ENCODE results near the gene PHKB.
"Not testable (repeated sequence)": the region's sequence is repeated elsewhere in the genome, so short reads cannot be mapped to it uniquely, and the experiment has no call there.

Gene PHKB

GRCh38 chr16:47666434-47666833, 205.3 kb downstream of the PHKB start:
- TF ChIP-seq, protein P1, sequence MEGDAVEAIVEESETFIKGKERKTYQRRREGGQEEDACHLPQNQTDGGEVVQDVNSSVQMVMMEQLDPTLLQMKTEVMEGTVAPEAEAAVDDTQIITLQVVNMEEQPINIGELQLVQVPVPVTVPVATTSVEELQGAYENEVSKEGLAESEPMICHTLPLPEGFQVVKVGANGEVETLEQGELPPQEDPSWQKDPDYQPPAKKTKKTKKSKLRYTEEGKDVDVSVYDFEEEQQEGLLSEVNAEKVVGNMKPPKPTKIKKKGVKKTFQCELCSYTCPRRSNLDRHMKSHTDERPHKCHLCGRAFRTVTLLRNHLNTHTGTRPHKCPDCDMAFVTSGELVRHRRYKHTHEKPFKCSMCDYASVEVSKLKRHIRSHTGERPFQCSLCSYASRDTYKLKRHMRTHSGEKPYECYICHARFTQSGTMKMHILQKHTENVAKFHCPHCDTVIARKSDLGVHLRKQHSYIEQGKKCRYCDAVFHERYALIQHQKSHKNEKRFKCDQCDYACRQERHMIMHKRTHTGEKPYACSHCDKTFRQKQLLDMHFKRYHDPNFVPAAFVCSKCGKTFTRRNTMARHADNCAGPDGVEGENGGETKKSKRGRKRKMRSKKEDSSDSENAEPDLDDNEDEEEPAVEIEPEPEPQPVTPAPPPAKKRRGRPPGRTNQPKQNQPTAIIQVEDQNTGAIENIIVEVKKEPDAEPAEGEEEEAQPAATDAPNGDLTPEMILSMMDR (IDR thresholded peaks at IDR 0.05; ENCODE audit: borderline replicate concordance, insufficient read depth, low read depth, low read length) = no peak
- H3K4me3 ChIP-seq (ENCODE audit: low read depth, low read length) = no peak overlapping the region

GRCh38 chr16:47667956-47668355, 206.8 kb downstream of the PHKB start:
- TF ChIP-seq, protein P1 (IDR thresholded peaks at IDR 0.05; ENCODE audit: borderline replicate concordance, insufficient read depth, low read depth, low read length) = no peak
- H3K4me3 ChIP-seq (ENCODE audit: low read depth, low read length) = no peak overlapping the region

DNA sequence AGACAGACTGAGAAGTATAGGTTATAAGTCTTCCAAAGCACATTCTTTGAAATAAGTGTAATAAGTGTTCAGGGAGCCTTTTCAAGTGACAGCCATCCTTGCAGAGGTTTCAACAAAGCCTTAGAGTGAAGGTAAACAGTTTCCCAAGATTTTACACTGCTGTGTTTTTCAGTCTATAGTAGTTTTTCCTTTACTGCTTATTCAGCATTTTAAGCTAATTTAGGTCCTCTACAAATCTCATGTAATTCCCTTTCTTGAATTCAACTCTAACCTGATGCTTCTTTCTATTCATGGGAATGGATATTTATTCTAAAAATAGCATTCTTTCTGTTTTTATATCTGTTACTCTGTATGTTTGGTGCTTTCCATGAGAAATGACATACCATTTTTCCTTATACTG, 211.3 kb downstream of the PHKB start:
- TF ChIP-seq, protein P1 (IDR thresholded peaks at IDR 0.05; ENCODE audit: borderline replicate concordance, insufficient read depth, low read depth, low read length) = no peak
- H3K4me3 ChIP-seq (ENCODE audit: low read depth, low read length) = no peak overlapping the region

DNA sequence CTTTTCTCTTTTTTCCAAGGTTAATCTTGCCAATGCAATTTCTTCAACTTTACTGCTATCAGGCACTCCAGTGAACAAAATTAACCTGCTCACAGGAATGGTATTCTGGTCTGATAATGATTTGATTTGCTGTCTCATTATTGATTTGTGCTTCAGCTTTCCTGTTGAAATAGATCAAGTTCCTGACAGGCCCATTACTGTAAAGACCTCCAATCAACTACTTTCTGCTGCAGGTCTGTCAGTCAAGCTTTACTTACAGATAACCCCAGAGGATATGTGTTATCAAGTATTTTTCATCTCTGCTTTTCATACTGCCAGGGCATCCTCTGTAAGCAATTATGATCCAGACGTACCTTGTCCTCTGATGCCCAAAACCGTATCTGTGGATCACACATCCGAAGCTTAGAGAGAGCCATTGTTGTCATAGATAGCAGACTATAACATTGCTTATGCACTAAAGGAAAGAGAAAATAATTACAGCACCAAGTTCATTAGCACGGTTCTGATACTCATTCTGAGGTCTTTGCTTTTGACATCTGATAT, 215.6 kb downstream of the PHKB start:
- TF ChIP-seq, protein P1 (IDR thresholded peaks at IDR 0.05; ENCODE audit: borderline replicate concordance, insufficient read depth, low read depth, low read length) = no peak
- H3K4me3 ChIP-seq (ENCODE audit: low read depth, low read length) = no peak overlapping the region

GRCh38 chr16:47681571-47681970, 220.4 kb downstream of the PHKB start:
- not testable (repeated sequence) for H3K4me3 ChIP-seq (ENCODE audit: low read depth, low read length)

- TF ChIP-seq, protein P1 (IDR thresholded peaks at IDR 0.05; ENCODE audit: borderline replicate concordance, insufficient read depth, low read depth, low read length) = no peak
- no peak overlapping the region for H3K4me3 ChIP-seq (ENCODE audit: low read depth, low read length)
Observed at GRCh38 chr16:47687694-47688093, 226.6 kb downstream of the PHKB start.

DNA sequence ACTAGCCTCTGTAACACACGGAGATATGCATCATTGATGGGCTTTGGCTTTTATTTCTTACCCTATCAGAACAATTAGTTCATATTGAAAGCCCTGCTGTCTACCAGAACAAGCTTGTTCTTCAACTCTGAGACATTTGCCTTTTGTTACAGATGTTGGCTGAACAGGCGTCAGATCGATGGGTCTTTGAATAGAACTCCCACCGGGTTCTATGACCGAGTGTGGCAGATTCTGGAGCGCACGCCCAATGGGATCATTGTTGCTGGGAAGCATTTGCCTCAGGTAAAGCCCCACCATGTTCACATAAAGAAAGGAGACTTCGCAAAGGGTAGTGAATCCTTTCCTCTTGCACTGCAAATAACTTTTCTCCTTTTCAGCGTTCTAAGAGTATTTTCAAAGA, 232.1 kb downstream of the PHKB start:
- TF ChIP-seq, protein P1 (IDR thresholded peaks at IDR 0.05; ENCODE audit: borderline replicate concordance, insufficient read depth, low read depth, low read length) = no peak

DNA sequence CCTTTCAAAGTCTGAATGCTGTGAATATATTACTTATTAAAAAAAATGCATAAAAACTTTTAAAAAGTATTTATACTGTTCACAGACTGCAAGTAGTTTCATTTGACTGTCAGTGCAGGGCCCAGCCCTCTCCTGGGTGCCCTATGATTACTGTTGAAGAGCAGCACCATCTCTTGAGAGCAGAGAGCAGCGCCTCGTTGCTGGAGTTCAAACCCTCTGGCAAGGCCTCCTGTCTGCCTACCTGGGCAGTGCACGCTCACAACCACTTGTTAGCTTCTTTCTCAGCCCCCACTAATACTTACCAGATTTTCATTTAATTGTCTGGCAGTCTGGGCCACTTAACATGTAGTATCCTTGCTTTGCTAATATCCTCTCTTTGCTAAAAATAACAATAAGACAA, 233.4 kb downstream of the PHKB start:
- TF ChIP-seq, protein P1 (IDR thresholded peaks at IDR 0.05; ENCODE audit: borderline replicate concordance, insufficient read depth, low read depth, low read length) = no peak
- H3K4me3 ChIP-seq (ENCODE audit: low read depth, low read length) = no peak overlapping the region

More for the DNA sequence above, 232.1 kb downstream of the PHKB start:
- H3K4me3 ChIP-seq (ENCODE audit: low read depth, low read length) = no peak overlapping the region

Data from GM12875 (cell line).